ENCODE measurements around the gene MARCHF9. TPM values are rescaled to one million over a fixed set of nuclear protein-coding genes. Genes with fewer than 3 reads are reported as not detected.
A peak's percentile ranks its signal among the peaks of the same experiment; 100 is the strongest.

Gene MARCHF9
- total RNA-seq, 6 experiments from 2014 or later = 2.1 to 3.9 (median 3.3) TPM

DNA sequence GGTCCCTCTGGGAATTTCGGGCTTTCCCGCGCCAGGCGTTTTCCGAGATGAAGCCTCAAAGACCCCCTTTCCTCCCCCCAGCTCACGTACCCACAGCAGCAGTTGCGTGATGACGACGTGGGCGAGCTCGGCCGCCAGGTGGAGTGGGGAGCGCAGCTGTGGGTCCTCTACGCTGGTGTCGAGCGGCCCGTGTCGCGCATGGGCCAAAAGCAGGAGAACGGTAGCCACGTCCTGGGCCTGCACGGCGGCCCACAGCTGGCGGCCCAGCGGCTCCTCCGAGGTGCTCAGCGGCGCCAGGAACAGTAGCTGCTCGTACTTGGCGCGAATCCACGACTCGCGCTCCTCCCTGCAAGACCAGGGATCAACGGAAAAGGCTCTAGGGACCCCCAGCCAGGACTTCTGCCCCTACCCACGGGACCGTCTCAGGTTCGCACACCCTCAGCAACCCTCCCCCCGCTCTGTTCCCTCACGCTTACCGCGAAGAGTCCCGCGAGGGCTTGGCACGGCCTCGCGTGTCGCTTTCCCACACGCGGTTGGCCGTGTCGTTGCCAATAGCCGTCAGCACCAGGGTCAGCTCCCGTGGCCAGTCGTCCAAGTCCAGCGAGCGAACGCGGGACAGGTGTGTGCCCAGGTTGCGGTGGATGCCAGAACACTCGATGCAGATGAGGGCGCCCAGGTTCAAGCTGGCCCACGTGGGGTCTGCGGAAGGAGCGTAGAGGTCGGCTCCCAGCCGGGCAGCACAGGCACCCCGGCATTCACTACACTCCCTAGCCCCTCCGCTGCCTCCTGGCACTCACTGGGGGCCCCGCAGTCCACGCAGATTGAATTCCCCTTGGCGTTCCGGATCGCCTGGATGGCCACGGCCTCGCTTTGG is 27.8 kb upstream of the MARCHF9 start:
- ATAC-seq (peak; percentile 11 to 66 (median 24)), DNase-seq (peak in 2 of 3 donors; percentile 55 to 64)
- Histone ChIP-seq H3K27me3 (peaks cover 0 to 5% of the 10 kb centered on the region in 2 donors), H3K36me3 (no peaks in the 10 kb centered on the region), H3K27ac (no peak overlapping the region), H3K4me1 (peaks cover 0 to 10% (median 0%) of the 10 kb centered on the region in 4 donors), H3K4me3 (peak overlapping the region; percentile 36 to 48 (median 43)), H3K9me3 (no peaks in the 10 kb centered on the region)
- intact Hi-C loops (cut with DNase I) = no loop called here
- TF ChIP-seq POLR2A (IDR thresholded peaks at IDR 0.05) (no peak), CTCF (IDR thresholded peaks at IDR 0.05) (peak in 1 of 4 donors; percentile 12)
- 31% methylated on average over 13 of the region's 76 CpGs for WGBS (ENCODE audit: insufficient coverage, low coverage, low lambda C conversion rate, missing lambda C conversion rate)

GRCh38 chr12:57727758-57728395 is 27.0 kb upstream of the MARCHF9 start:
- Histone ChIP-seq H3K27me3 (peaks cover 0 to 5% of the 10 kb centered on the region in 2 donors), H3K27ac (no peak overlapping the region), H3K9me3 (no peaks in the 10 kb centered on the region), H3K4me3 (no peak overlapping the region), H3K4me1 (peaks cover 0 to 10% (median 0%) of the 10 kb centered on the region in 4 donors), H3K36me3 (no peaks in the 10 kb centered on the region)
- peak in 2 of 3 donors; percentile 44 to 55 for DNase-seq
- ATAC-seq = peak in 1 of 4 donors; percentile 27
- 36% methylated on average over 10 of the region's 21 CpGs for WGBS (ENCODE audit: insufficient coverage, low coverage, low lambda C conversion rate, missing lambda C conversion rate)
- TF ChIP-seq POLR2A (IDR thresholded peaks at IDR 0.05) = no peak
- TF ChIP-seq CTCF (IDR thresholded peaks at IDR 0.05) = no peak
- intact Hi-C loops (cut with DNase I) = no loop called here

DNA sequence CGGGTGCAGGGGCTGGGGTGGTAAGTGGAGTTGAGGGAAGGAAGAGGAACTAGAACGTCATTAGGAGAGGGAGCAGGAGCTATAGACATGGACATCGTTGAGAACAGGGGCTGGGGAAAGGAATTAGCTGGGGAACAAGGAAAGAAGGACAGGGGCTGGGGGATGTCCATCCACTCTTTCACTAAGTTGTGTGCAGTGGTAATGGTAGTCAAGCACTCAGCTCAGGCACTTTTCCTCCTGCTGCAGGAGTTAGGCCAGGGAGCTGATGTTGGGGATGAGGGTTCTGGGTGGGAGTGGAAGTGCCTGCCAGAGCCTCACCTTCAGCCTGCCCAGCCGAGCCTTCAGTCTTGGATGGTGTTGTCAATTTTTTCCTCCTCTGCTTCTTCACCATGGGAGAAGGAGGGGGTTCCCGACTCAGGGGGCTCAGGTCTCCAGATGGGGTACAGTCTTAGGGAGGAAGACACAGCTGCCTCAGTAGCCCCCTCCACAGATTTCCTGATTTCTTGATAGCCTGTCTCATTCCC is 25.5 kb upstream of the MARCHF9 start:
- Histone ChIP-seq H3K36me3 (no peaks in the 10 kb centered on the region), H3K4me3 (no peak overlapping the region), H3K9me3 (no peaks in the 10 kb centered on the region), H3K27me3 (peaks cover 0 to 5% of the 10 kb centered on the region in 2 donors), H3K27ac (no peak overlapping the region), H3K4me1 (peaks cover 0 to 10% (median 0%) of the 10 kb centered on the region in 4 donors)
- ATAC-seq = no peak
- intact Hi-C loops (cut with DNase I) = no loop called here
- peak in 1 of 3 donors; percentile 38 for DNase-seq
- 41% methylated on average over 5 of the region's 5 CpGs for WGBS (ENCODE audit: insufficient coverage, low coverage, low lambda C conversion rate, missing lambda C conversion rate)
- no peak for TF ChIP-seq POLR2A (IDR thresholded peaks at IDR 0.05)
- TF ChIP-seq CTCF (IDR thresholded peaks at IDR 0.05) = no peak

DNA sequence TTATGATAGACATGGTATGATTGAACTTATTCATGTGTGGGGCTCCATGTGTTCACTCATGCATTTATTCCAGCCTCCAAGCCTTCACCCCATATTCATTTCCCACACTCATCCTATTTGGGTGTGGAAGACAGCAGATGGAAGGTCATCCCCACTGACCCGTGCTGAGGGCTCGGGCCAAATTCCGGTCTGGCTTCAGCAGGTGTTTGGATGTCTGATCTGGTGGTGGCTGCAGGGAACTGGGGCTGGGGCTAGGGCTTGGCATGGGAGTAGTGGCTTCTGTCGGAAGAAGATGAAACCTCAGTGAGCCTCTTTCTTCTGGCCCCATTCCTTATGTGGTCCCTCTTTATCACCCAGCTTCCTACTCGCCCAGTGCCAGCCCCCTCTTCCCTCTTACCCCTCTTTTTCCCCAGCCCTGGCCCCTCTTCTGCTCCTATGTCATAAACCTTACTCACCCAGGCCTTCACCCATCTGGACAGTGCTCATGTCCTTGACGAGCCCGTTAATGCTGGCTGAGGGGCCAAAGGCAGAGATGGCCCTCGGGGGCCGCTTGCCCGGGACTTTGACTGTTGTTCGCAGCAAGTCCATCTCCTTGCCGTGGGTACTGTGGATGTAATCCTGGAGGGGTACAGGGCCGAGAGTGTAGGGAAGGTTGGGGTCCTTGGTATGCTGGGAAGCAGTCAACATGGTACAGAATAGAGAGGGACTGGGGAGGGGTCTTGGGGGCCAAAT is 24.4 kb upstream of the MARCHF9 start:
- Histone ChIP-seq H3K4me3 (no peak overlapping the region), H3K9me3 (no peaks in the 10 kb centered on the region), H3K4me1 (peaks cover 0 to 14% (median 0%) of the 10 kb centered on the region in 4 donors), H3K27me3 (peaks cover 0 to 5% of the 10 kb centered on the region in 2 donors), H3K27ac (no peak overlapping the region), H3K36me3 (no peaks in the 10 kb centered on the region)
- TF ChIP-seq POLR2A (IDR thresholded peaks at IDR 0.05) (no peak), CTCF (IDR thresholded peaks at IDR 0.05) (no peak)
- no peak for DNase-seq
- intact Hi-C loops (cut with DNase I) = no loop called here
- ATAC-seq = no peak
- WGBS (ENCODE audit: insufficient coverage, low coverage, low lambda C conversion rate, missing lambda C conversion rate) = 77% methylated on average over 9 of the region's 13 CpGs

Data from right lobe of liver (tissue), 6 donors.